Prostate gland (tissue), 2 donors: ENCODE data around the gene SLC25A24. TPM values are rescaled to one million over a fixed set of nuclear protein-coding genes. Genes with fewer than 3 reads are reported as not detected.
"Not testable (repeated sequence)": the region's sequence is repeated elsewhere in the genome, so short reads cannot be mapped to it uniquely, and the experiment has no call there.

Experiments
- DNase-seq: peaks from one replicate; pipeline ENCODE4 v3.0.0-alpha.2; 2019; ENCODE audit warnings: low spot score
- H3K27ac ChIP-seq, 2 donors: fragments of 200-600 bp; sonication (generic); 2 replicates each; pipeline ENCODE4 v1.5.1; 2017 to 2019
- H3K27me3 ChIP-seq: fragments of 200-600 bp; sonication (generic); replicated peaks from 2 replicates; pipeline ENCODE4 v1.5.1; 2019; ENCODE audit not compliant: insufficient read depth
- H3K36me3 ChIP-seq, 2 donors: fragments of 200-600 bp; sonication (generic); 1 replicate in 1 of 2; 2 replicates in 1 of 2; pipeline versions ENCODE4 v1.5.1 to v1.8.1; 2017 to 2019
- H3K4me1 ChIP-seq: fragments of 200-600 bp; sonication (generic); replicated peaks from 2 replicates; pipeline ENCODE4 v1.5.1; 2019
- H3K4me3 ChIP-seq, 2 donors: fragments of 200-600 bp; sonication (generic); 2 replicates each; pipeline ENCODE4 v1.5.1; 2017 to 2019
- H3K9me3 ChIP-seq: fragments of 200-600 bp; sonication (generic); 2 replicates; pipeline ENCODE4 v1.5.1; 2017
- CTCF ChIP-seq, 4 experiments: fragments of 200-600 bp in 2 of 4; fragments of 450-650 bp in 2 of 4; sonication (generic) in 2 of 4; IDR thresholded peaks; 1 replicate in 3 of 4; 2 replicates in 1 of 4; pipeline ENCODE4 v1.5.1; 2016 to 2019; ENCODE audit warnings: antibody characterized with exemption in 4 of 4, mild to moderate bottlenecking in 2 of 4, moderate library complexity in 2 of 4
- POLR2A ChIP-seq: fragments of 450-650 bp; IDR thresholded peaks from one replicate; pipeline ENCODE4 v1.6.1; 2016; ENCODE audit warnings: antibody characterized with exemption, mild to moderate bottlenecking
- POLR2AphosphoS5 ChIP-seq: sonication (generic); formaldehyde crosslinking; IDR thresholded peaks from one replicate; pipeline ENCODE4 v1.6.1; 2017; ENCODE audit warnings: antibody characterized with exemption
- WGBS: methylation state at CpG from one replicate; pipeline ENCODE4 v1.1.5; 2018; 5-methylcytosine and 5-hydroxymethylcytosine counted together
- intact Hi-C: fragments of 100-400 bp; cut with DNase I; formaldehyde crosslinking; loops from one replicate; pipeline ENCODE4 v1.14.2; 2022
- total RNA-seq, 2 donors: library from RNA; depleted of rRNA; stranded (reverse); fragments of >200 nt; gene quantifications; one replicate each; pipeline ENCODE4 v1.1.0, GENCODE V29; 2016

SLC25A24 gene
- total RNA-seq, 2 donors from 2014 or later = 14.9 to 17.6 TPM

GRCh38 chr1:108182959-108183700 is 17.0 kb downstream of the SLC25A24 start:
- no peaks in the 10 kb centered on the region for H3K4me1 ChIP-seq
- 76% methylated on average over 2 of the region's 2 CpGs for WGBS
- H3K4me3 ChIP-seq = no peak overlapping the region
- no peak for DNase-seq
- TF ChIP-seq POLR2AphosphoS5 = no peak
- no peak for TF ChIP-seq POLR2A
- TF ChIP-seq CTCF (IDR thresholded peaks at IDR 0.05) = no peak
- no peak overlapping the region for H3K27ac ChIP-seq
- no peaks in the 10 kb centered on the region for H3K36me3 ChIP-seq
- intact Hi-C loops = no loop called here
- H3K27me3 ChIP-seq = no peaks in the 10 kb centered on the region
- no peaks in the 10 kb centered on the region for H3K9me3 ChIP-seq

GRCh38 chr1:108179018-108179417 is 21.1 kb downstream of the SLC25A24 start:
- no peaks in the 10 kb centered on the region for H3K9me3 ChIP-seq
- DNase-seq = no peak
- no peak overlapping the region for H3K4me3 ChIP-seq
- no peaks in the 10 kb centered on the region for H3K36me3 ChIP-seq
- no peak overlapping the region for H3K27ac ChIP-seq
- 93% methylated on average over 1 of the region's 1 CpG for WGBS
- intact Hi-C loops = no loop called here
- no peaks in the 10 kb centered on the region for H3K4me1 ChIP-seq
- no peak for TF ChIP-seq POLR2AphosphoS5
- no peak for TF ChIP-seq CTCF (IDR thresholded peaks at IDR 0.05)
- TF ChIP-seq POLR2A = no peak
- no peaks in the 10 kb centered on the region for H3K27me3 ChIP-seq

GRCh38 chr1:108162409-108162808 is 37.7 kb downstream of the SLC25A24 start:
- intact Hi-C loops = not testable (repeated sequence)
- WGBS = no CpG with 5 or more reads among the region's 1 CpG

GRCh38 chr1:108159951-108160350 is 40.2 kb downstream of the SLC25A24 start:
- H3K27me3 ChIP-seq, H3K27ac ChIP-seq, H3K9me3 ChIP-seq, intact Hi-C loops, DNase-seq, H3K4me3 ChIP-seq, H3K4me1 ChIP-seq, H3K36me3 ChIP-seq: not testable (repeated sequence)
- 98% methylated on average over 26 of the region's 30 CpGs for WGBS

More at GRCh38 chr1:108162409-108162808, 37.7 kb downstream of the SLC25A24 start:
- not testable (repeated sequence) for H3K9me3 ChIP-seq, DNase-seq, H3K27ac ChIP-seq, H3K4me1 ChIP-seq, H3K4me3 ChIP-seq, H3K36me3 ChIP-seq, H3K27me3 ChIP-seq

- H3K9me3 ChIP-seq = no peaks in the 10 kb centered on the region
- no peaks in the 10 kb centered on the region for H3K27me3 ChIP-seq
- DNase-seq = no peak
- H3K27ac ChIP-seq = no peak overlapping the region
- 99% methylated on average over 7 of the region's 7 CpGs for WGBS
- intact Hi-C loops = no loop called here
- TF ChIP-seq CTCF (IDR thresholded peaks at IDR 0.05) (no peak), POLR2A (no peak), POLR2AphosphoS5 (no peak)
- H3K36me3 ChIP-seq = no peaks in the 10 kb centered on the region
- no peaks in the 10 kb centered on the region for H3K4me1 ChIP-seq
- no peak overlapping the region for H3K4me3 ChIP-seq
Observed at GRCh38 chr1:108158893-108159453, 41.2 kb downstream of the SLC25A24 start.

GRCh38 chr1:108154314-108154713 is 45.8 kb downstream of the SLC25A24 start:
- Histone ChIP-seq H3K4me3 (no peak overlapping the region), H3K36me3 (no peaks in the 10 kb centered on the region), H3K9me3 (no peaks in the 10 kb centered on the region), H3K27me3 (no peaks in the 10 kb centered on the region), H3K4me1 (no peaks in the 10 kb centered on the region), H3K27ac (no peak overlapping the region)
- TF ChIP-seq CTCF (IDR thresholded peaks at IDR 0.05) = no peak
- no peak for TF ChIP-seq POLR2AphosphoS5
- TF ChIP-seq POLR2A = no peak
- 84% methylated on average over 4 of the region's 4 CpGs for WGBS
- intact Hi-C loops = no loop called here
- DNase-seq = no peak
